ENCODE measurements around the gene TIGD4.

GRCh38 chr4:152808670-152809069 is 29.1 kb upstream of the TIGD4 start:
- no peak for TF ChIP-seq CTCF (IDR thresholded peaks at IDR 0.05)
- no peak for TF ChIP-seq POLR2A (IDR thresholded peaks at IDR 0.05)
- TF ChIP-seq POLR2AphosphoS5 (IDR thresholded peaks at IDR 0.05), result no peak
